AG10803 (cell line): Measurements from ENCODE around the gene VTI1B.
"Not testable (repeated sequence)": the region's sequence is repeated elsewhere in the genome, so short reads cannot be mapped to it uniquely, and the experiment has no call there.

ENCODE experiments used
- DNase-seq: peaks from one replicate; pipeline ENCODE4 v3.0.0; 2010; ENCODE audit warnings: low read depth
- H3K4me3 ChIP-seq: 2 replicates; pipeline ENCODE4 v1.5.1; 2011; ENCODE audit warnings: mild to moderate bottlenecking, low read length, control low read depth
- CTCF ChIP-seq: conservative IDR thresholded peaks from 2 replicates; pipeline ENCODE4 v1.5.1; 2011; ENCODE audit warnings: mild to moderate bottlenecking, low read length, control low read depth, inconsistent platforms

Gene VTI1B

GRCh38 chr14:67630938-67631337 is 43.5 kb downstream of the VTI1B start:
- H3K4me3 ChIP-seq = no peak overlapping the region
- no peak for TF ChIP-seq CTCF
- DNase-seq = no peak

- H3K4me3 ChIP-seq = no peak overlapping the region
- no peak for TF ChIP-seq CTCF
- DNase-seq = no peak
Measured at GRCh38 chr14:67630186-67630585, 44.2 kb downstream of the VTI1B start.

- no peak for TF ChIP-seq CTCF
Measured at GRCh38 chr14:67627519-67627918, 46.9 kb downstream of the VTI1B start.

GRCh38 chr14:67626131-67626530 is 48.3 kb downstream of the VTI1B start:
- H3K4me3 ChIP-seq, DNase-seq: not testable (repeated sequence)

More at GRCh38 chr14:67627519-67627918, 46.9 kb downstream of the VTI1B start:
- no peak for DNase-seq
- no peak overlapping the region for H3K4me3 ChIP-seq

GRCh38 chr14:67623114-67623513 is 51.3 kb downstream of the VTI1B start:
- H3K4me3 ChIP-seq = no peak overlapping the region
- TF ChIP-seq CTCF = no peak

GRCh38 chr14:67622675-67623074 is 51.8 kb downstream of the VTI1B start:
- TF ChIP-seq CTCF = no peak
- peak; percentile 71 for DNase-seq
- H3K4me3 ChIP-seq = no peak overlapping the region

More at GRCh38 chr14:67623114-67623513, 51.3 kb downstream of the VTI1B start:
- peak; percentile 28 for DNase-seq

GRCh38 chr14:67620217-67620785 is 54.1 kb downstream of the VTI1B start:
- no peak for DNase-seq
- TF ChIP-seq CTCF = no peak
- peak overlapping the region; percentile 72 for H3K4me3 ChIP-seq
